Measurements from ENCODE around the gene PTPN1. TPM values are rescaled to one million over a fixed set of nuclear protein-coding genes. Genes with fewer than 3 reads are reported as not detected.
"Not testable (repeated sequence)": the region's sequence is repeated elsewhere in the genome, so short reads cannot be mapped to it uniquely, and the experiment has no call there.

The PTPN1 gene
- total RNA-seq, 6 experiments from 2014 or later = 37.8 to 46.5 (median 45.2) TPM

DNA sequence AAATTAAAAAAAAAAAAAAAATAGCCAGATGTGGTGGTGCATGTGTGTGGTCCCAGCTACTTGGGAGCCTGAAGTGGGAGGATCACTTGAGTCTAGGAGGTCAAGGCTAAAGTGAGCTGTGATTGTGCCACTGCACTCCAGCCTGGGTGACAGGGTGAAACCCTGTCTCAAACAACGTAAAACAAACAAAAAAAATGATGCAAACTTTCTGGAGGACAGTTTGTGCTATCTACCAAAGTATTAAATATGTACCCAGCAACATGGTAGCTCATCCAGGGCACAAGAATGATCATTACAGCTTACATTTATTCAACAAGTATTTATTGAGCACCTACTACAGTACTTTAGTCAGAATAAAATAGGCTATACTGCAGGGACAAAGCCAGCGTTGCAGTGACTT is 40.4 kb upstream of the PTPN1 start:
- Mint-ChIP-seq H3K9me3 (no peaks in the 10 kb centered on the region), H3K4me1 (ENCODE audit: low read depth) (peaks cover 19% of the 10 kb centered on the region), H3K36me3 (ENCODE audit: low read depth) (no peaks in the 10 kb centered on the region), H3K27ac (no peak overlapping the region), H3K4me3 (no peak overlapping the region), H3K27me3 (ENCODE audit: insufficient read depth) (peaks cover 1% of the 10 kb centered on the region)
- TF ChIP-seq, protein P1, sequence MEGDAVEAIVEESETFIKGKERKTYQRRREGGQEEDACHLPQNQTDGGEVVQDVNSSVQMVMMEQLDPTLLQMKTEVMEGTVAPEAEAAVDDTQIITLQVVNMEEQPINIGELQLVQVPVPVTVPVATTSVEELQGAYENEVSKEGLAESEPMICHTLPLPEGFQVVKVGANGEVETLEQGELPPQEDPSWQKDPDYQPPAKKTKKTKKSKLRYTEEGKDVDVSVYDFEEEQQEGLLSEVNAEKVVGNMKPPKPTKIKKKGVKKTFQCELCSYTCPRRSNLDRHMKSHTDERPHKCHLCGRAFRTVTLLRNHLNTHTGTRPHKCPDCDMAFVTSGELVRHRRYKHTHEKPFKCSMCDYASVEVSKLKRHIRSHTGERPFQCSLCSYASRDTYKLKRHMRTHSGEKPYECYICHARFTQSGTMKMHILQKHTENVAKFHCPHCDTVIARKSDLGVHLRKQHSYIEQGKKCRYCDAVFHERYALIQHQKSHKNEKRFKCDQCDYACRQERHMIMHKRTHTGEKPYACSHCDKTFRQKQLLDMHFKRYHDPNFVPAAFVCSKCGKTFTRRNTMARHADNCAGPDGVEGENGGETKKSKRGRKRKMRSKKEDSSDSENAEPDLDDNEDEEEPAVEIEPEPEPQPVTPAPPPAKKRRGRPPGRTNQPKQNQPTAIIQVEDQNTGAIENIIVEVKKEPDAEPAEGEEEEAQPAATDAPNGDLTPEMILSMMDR (IDR thresholded peaks at IDR 0.05) = no peak
- no peak for DNase-seq

DNA sequence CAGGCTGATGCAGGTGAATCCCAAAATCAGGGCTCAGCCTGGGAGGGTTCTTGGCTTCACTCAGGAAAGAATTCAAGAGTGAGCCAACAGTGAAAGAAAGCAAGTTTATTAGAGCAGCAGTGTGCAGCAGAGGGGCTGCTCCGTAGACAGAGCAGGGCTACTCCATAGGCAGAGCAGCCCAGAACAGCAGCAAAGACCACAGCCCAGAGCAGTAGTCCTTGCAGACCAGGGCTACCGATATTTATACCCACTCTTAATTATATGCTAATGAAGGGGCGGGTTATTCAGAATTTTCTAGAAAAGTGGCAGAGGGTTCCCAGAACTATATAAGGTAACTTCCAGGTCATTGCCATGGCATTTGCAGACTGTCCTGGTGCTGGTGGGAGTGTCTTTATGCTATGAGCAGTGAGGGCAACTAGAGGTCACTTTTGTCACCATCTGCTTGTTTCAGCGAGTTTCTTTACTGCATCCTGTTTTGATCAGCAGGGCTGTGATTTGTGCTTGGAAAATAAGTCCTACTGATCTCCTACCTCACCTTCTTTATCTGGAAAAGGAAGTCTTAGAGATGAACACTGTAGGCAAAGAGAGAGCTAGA is 39.8 kb upstream of the PTPN1 start:
- H3K27ac Mint-ChIP-seq = no peak overlapping the region
- no peaks in the 10 kb centered on the region for H3K36me3 Mint-ChIP-seq (ENCODE audit: low read depth)
- no peaks in the 10 kb centered on the region for H3K9me3 Mint-ChIP-seq
- H3K4me3 Mint-ChIP-seq = no peak overlapping the region
- TF ChIP-seq, protein P1 (IDR thresholded peaks at IDR 0.05) = no peak
- H3K4me1 Mint-ChIP-seq (ENCODE audit: low read depth) = peaks cover 19% of the 10 kb centered on the region
- H3K27me3 Mint-ChIP-seq (ENCODE audit: insufficient read depth) = peaks cover 1% of the 10 kb centered on the region
- no peak for DNase-seq

DNA sequence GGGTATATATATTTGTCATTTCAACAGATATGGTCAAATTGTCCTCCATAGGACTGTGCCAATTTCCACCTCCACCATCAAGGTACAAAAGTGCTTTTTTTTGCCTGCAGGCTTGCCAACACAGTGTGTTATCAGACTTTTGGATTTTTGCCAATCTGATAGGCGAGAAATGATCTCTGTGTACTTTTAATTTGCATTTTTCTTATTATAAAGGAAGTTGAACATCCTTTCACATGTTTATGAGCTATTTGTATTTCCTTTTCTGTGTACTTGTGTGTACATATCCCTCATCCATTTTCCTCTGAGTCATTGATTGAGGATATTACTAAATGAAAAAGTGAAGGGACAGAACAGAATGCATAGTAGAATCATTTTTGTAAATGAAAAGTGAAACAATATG is 39.0 kb upstream of the PTPN1 start:
- Mint-ChIP-seq H3K36me3 (ENCODE audit: low read depth) (no peaks in the 10 kb centered on the region), H3K27ac (no peak overlapping the region), H3K4me1 (ENCODE audit: low read depth) (peaks cover 26% of the 10 kb centered on the region), H3K9me3 (no peaks in the 10 kb centered on the region), H3K4me3 (no peak overlapping the region), H3K27me3 (ENCODE audit: insufficient read depth) (peaks cover 1% of the 10 kb centered on the region; the same call in 1 of the 2 replicates)
- TF ChIP-seq, protein P1 (IDR thresholded peaks at IDR 0.05) = no peak
- no peak for DNase-seq

DNA sequence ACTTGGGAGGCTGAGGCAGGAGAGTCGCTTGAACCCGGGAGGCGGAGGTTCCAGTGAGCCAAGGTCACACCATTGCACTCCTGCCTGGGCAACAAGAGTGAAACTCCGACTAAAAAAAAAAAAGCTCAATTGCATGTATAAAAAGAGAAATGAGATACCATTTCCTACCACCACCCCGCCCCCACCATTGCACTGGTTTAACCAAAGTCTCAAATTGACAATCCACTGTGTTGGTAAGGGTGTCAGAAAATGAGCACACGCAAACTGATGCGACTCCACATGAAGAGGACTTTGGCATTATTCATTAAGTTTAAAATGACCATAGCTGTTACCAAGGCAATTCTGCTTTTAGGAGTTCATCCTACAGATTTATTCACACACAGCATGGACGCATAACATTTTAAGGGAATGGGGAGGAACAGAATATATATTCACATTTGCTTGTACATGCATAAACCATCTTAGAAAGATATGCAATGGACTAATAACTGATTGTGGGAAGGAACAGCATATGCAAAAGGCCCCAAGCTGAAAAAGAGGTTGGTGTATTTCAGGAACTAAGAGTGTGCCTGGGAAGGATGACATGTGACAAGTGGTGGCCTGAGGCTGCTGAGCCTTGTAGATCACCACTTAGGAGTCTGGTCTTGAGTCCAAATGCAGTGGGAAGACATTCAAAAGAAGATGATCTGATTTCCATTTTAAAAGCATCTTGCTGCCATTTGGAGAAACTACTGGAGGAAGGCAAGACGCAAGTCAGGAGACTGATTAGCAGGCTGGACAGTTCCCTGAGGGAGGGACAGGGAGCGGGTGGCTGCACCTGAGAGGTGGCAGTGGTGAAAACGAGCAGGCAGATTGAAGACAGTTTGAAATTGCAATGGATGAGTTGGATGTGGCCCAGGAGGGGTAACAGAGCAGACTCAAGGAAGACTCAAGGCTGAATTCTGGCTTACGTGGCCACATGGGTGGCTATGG is 37.2 kb upstream of the PTPN1 start:
- TF ChIP-seq, protein P1 (IDR thresholded peaks at IDR 0.05) = no peak
- Mint-ChIP-seq H3K36me3 (ENCODE audit: low read depth) (no peaks in the 10 kb centered on the region), H3K9me3 (no peaks in the 10 kb centered on the region), H3K4me1 (ENCODE audit: low read depth) (peaks cover 26% of the 10 kb centered on the region), H3K27me3 (ENCODE audit: insufficient read depth) (peaks cover 4% of the 10 kb centered on the region; the same call in 1 of the 2 replicates), H3K4me3 (no peak overlapping the region), H3K27ac (no peak overlapping the region)
- no peak for DNase-seq

DNA sequence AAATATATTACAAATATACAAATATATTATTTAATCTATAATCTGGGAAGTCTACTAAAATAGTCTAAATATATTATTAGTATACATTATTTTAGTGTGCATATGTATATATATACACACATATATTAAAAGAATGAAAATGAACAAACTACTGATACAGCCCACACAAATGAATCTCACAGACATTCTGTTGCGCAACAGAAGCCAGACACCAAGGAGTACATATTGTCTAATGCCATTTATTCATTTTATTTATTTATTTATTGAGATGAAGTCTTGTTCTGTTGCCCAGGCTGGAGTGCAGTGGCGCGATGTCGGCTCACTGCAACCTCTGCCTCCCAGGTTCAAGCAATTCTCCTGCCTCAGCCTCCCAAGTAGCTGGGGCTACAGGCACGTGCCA is 35.8 kb upstream of the PTPN1 start:
- H3K27me3 Mint-ChIP-seq (ENCODE audit: insufficient read depth); H3K4me3 Mint-ChIP-seq; DNase-seq; H3K36me3 Mint-ChIP-seq (ENCODE audit: low read depth); H3K27ac Mint-ChIP-seq; H3K9me3 Mint-ChIP-seq: not testable (repeated sequence)
- peaks cover 26% of the 10 kb centered on the region for H3K4me1 Mint-ChIP-seq (ENCODE audit: low read depth)

Measured in HFFc6 (cell line).